ENCODE data around the gene SUDS3. TPM values are rescaled to one million over a fixed set of nuclear protein-coding genes. Genes with fewer than 3 reads are reported as not detected.

The SUDS3 gene
- polyA plus RNA-seq, 1 donor (not counting 4 experiments of a cell fraction or from before 2014, with no cell fraction given), result 32.4 TPM

GRCh38 chr12:118345355-118345754 lies 31.0 kb upstream of the SUDS3 start:
- no peak overlapping the region for H3K9ac ChIP-seq (ENCODE audit: control insufficient read depth, extremely low read depth, insufficient read depth, low read length)
- no peaks in the 10 kb centered on the region for H4K20me1 ChIP-seq (ENCODE audit: control insufficient read depth, extremely low read depth, insufficient read depth, low read length)
- H3K9me1 ChIP-seq (ENCODE audit: control insufficient read depth, extremely low read depth, insufficient read depth, low read length), result no peaks in the 10 kb centered on the region
- no peaks in the 10 kb centered on the region for H3K4me1 ChIP-seq (ENCODE audit: control insufficient read depth, extremely low read depth, insufficient read depth, low read length)
- dilution Hi-C loops (cut with MboI; ENCODE audit: extremely low pct_ligation_motif_present, low sequenced_read_pairs), result no loop called here
- no peak overlapping the region for H3K4me3 ChIP-seq (ENCODE audit: control insufficient read depth in 2 of 3, extremely low read depth in 1 of 3, insufficient read depth in 2 of 3, low read depth in 1 of 3, low read length in 3 of 3)
- no peak for DNase-seq (ENCODE audit: low read depth, low spot score)
- H3K79me2 ChIP-seq (ENCODE audit: control insufficient read depth, insufficient read depth, low read length), result peaks cover 35% of the 10 kb centered on the region
- no peak overlapping the region for H2AFZ ChIP-seq (ENCODE audit: control insufficient read depth, low read length)
- H3K9me3 ChIP-seq (ENCODE audit: control insufficient read depth, low read depth, low read length), result no peaks in the 10 kb centered on the region
- H3K27ac ChIP-seq (ENCODE audit: control insufficient read depth, insufficient read depth, low read length), result no peak overlapping the region
- TF ChIP-seq EZH2 (IDR thresholded peaks at IDR 0.05; ENCODE audit: low read length) (no peak), CTCF (optimal IDR thresholded peaks at IDR 0.05 in 1 of 3, IDR thresholded peaks at IDR 0.05 in 1 of 3, conservative IDR thresholded peaks at IDR 0.05 in 1 of 3; ENCODE audit: extremely low read depth in 1 of 3, insufficient read depth in 2 of 3, low read length in 3 of 3) (no peak)
- peaks cover 0 to 2% of the 10 kb centered on the region in 2 experiments for H3K36me3 ChIP-seq (ENCODE audit: control insufficient read depth in 2 of 2, extremely low read depth in 1 of 2, insufficient read depth in 2 of 2, low read length in 2 of 2)
- no peak for FAIRE-seq
- no peak overlapping the region for H3K4me2 ChIP-seq (ENCODE audit: control insufficient read depth, extremely low read depth, insufficient read depth, low read depth, low read length)
- H3K27me3 ChIP-seq (ENCODE audit: control insufficient read depth, extremely low read depth, insufficient read depth, low read length), result no peaks in the 10 kb centered on the region

- dilution Hi-C loops (cut with MboI; ENCODE audit: extremely low pct_ligation_motif_present, low sequenced_read_pairs), result no loop called here
- H4K20me1 ChIP-seq (ENCODE audit: control insufficient read depth, extremely low read depth, insufficient read depth, low read length), result no peaks in the 10 kb centered on the region
These were observed 29.5 kb upstream of the SUDS3 start for GRCh38 chr12:118346895-118347294.

More at GRCh38 chr12:118346895-118347294, 29.5 kb upstream of the SUDS3 start:
- TF ChIP-seq CTCF (optimal IDR thresholded peaks at IDR 0.05 in 1 of 3, IDR thresholded peaks at IDR 0.05 in 1 of 3, conservative IDR thresholded peaks at IDR 0.05 in 1 of 3; ENCODE audit: extremely low read depth in 1 of 3, insufficient read depth in 2 of 3, low read length in 3 of 3) (no peak), EZH2 (IDR thresholded peaks at IDR 0.05; ENCODE audit: low read length) (no peak)
- peaks cover 41% of the 10 kb centered on the region for H3K79me2 ChIP-seq (ENCODE audit: control insufficient read depth, insufficient read depth, low read length)
- H3K4me1 ChIP-seq (ENCODE audit: control insufficient read depth, extremely low read depth, insufficient read depth, low read length), result no peaks in the 10 kb centered on the region
- H3K9me3 ChIP-seq (ENCODE audit: control insufficient read depth, low read depth, low read length), result no peaks in the 10 kb centered on the region
- H3K9ac ChIP-seq (ENCODE audit: control insufficient read depth, extremely low read depth, insufficient read depth, low read length), result no peak overlapping the region
- no peaks in the 10 kb centered on the region for H3K9me1 ChIP-seq (ENCODE audit: control insufficient read depth, extremely low read depth, insufficient read depth, low read length)
- FAIRE-seq (no peak), DNase-seq (ENCODE audit: low read depth, low spot score) (no peak)
- H3K4me2 ChIP-seq (ENCODE audit: control insufficient read depth, extremely low read depth, insufficient read depth, low read depth, low read length), result no peak overlapping the region
- no peak overlapping the region for H2AFZ ChIP-seq (ENCODE audit: control insufficient read depth, low read length)
- no peak overlapping the region for H3K4me3 ChIP-seq (ENCODE audit: control insufficient read depth in 2 of 3, extremely low read depth in 1 of 3, insufficient read depth in 2 of 3, low read depth in 1 of 3, low read length in 3 of 3)
- no peaks in the 10 kb centered on the region for H3K27me3 ChIP-seq (ENCODE audit: control insufficient read depth, extremely low read depth, insufficient read depth, low read length)
- H3K36me3 ChIP-seq (ENCODE audit: control insufficient read depth in 2 of 2, extremely low read depth in 1 of 2, insufficient read depth in 2 of 2, low read length in 2 of 2), result peaks cover 0 to 2% of the 10 kb centered on the region in 2 experiments
- no peak overlapping the region for H3K27ac ChIP-seq (ENCODE audit: control insufficient read depth, insufficient read depth, low read length)

Measured in keratinocyte (primary cell).